ENCODE data around the gene PADI2. TPM values are rescaled to one million over a fixed set of nuclear protein-coding genes. Genes with fewer than 3 reads are reported as not detected.

PADI2 gene
- total RNA-seq, result 0.41 TPM

DNA sequence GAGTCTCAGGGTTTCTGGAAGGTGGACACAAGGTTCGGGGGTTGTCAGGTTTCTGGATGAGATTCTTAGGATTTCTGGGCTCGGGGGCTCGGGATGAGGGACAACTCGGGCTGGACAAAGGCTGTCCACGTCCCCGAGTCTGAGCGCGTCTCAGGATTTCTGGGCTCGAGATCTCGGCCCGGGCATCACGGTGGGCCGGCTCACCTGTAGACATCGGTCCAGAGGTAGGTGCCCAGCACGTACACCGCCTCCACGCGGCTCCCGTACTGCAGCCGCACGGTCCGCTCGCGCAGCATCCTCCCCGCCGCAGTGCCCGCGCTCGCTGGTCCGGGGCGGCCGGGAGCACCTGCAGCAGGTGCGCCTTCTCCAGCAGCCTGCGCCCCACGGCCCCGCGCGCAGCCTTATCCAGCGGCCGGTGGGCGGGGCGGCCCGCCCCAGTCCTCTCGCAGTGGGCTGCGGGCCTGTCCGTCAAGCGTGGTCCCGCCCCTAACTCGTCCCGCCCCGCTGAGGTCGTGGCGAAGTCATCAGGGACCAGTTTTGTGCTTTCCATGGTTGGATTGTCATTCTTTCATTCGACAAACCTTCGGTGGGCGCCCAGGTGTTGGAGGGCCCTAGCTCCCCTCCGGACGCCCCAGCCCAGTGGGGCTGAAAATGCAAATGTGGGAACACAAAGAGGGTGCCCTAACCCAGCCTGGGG is at the start of gene PADI2:
Gene PADI2 (minus strand): TSS at position 376 of the 697 bp plus-strand sequence. CDS start 80 bp downstream, at position 296.
- FAIRE-seq (no peak), DNase-seq (ENCODE audit: low spot score in 2 of 2) (peak; percentile 92 to 98)

GRCh38 chr1:17168091-17168876 is 49.0 kb upstream of the PADI2 start:
- DNase-seq (ENCODE audit: low spot score in 2 of 2) (no peak), FAIRE-seq (no peak)

GRCh38 chr1:17167786-17168090 is 48.5 kb upstream of the PADI2 start:
- DNase-seq (ENCODE audit: low spot score in 2 of 2) (no peak), FAIRE-seq (no peak)

GRCh38 chr1:17167041-17167785 is 48.0 kb upstream of the PADI2 start:
- DNase-seq (ENCODE audit: low spot score in 2 of 2), result no peak
- FAIRE-seq, result no peak

GRCh38 chr1:17165823-17166222 is 46.6 kb upstream of the PADI2 start:
- FAIRE-seq (no peak), DNase-seq (ENCODE audit: low spot score in 2 of 2) (no peak)

GRCh38 chr1:17163789-17164666 is 44.8 kb upstream of the PADI2 start:
- no peak for FAIRE-seq
- DNase-seq (ENCODE audit: low spot score in 2 of 2), result no peak

DNA sequence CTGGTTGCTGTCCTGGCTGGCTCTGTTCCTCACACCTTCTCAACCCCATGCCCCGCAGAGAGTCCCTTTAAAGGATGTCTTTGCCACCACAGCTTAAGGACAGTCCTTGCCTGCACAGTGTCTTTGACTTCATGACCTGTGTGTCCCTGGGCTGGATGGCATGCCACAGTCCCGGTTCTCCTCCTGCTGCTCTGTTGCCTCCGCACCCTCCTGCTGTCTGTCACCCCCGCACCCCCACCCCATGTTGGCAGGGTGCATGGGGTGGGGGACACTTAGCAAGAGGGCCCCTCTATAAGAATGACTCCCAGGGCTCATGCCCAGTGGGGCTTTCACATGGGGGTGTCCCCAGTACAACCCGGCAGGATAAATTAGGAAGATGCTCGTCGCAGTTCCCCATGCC is 44.1 kb upstream of the PADI2 start:
- no peak for DNase-seq (ENCODE audit: low spot score in 2 of 2)
- no peak for FAIRE-seq

- no peak for DNase-seq (ENCODE audit: low spot score in 2 of 2)
- no peak for FAIRE-seq
These were observed 43.7 kb upstream of the PADI2 start for GRCh38 chr1:17162941-17163340.

DNA sequence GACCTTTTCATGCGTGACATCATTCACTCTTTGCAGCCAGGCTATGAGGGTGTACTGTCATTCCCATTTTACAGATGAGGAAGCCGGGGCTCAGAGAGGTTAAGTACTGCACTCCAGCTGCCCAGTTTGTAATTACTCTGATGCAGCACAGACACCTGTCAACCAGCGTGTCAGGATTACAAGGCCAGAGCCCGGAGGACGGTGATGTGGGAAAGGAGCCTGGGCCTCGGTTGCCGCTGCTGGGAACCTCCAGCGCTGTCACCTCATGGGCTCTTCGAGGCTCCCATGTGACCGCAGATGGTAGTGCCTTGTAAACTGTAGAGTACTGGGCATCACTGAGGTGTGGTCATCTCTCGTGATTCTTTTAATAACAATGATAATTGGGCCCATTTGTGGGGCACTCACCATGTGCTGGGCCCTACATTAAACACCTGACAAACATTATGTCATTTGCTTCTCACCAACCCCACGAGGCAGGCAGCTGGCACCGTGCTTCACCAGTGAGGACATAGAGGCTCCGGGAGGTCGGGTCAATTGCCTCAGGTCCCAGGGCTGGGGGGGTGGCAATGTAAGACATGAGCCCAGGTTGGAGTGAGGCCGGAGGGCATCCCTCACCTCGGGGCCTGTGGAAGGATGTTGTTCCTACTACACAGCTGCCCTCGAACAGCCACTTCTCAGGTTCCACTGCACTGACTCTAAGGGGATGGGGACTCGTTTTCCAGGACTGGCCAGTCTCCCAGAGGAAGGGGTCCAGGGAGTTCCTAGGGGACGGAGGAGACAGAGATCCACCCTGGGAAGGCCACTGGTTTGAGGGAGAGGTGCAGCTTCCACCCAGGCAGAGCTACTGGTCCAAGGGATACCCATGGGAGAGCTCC is 42.9 kb upstream of the PADI2 start:
- no peak for DNase-seq (ENCODE audit: low spot score in 2 of 2)
- no peak for FAIRE-seq

DNA sequence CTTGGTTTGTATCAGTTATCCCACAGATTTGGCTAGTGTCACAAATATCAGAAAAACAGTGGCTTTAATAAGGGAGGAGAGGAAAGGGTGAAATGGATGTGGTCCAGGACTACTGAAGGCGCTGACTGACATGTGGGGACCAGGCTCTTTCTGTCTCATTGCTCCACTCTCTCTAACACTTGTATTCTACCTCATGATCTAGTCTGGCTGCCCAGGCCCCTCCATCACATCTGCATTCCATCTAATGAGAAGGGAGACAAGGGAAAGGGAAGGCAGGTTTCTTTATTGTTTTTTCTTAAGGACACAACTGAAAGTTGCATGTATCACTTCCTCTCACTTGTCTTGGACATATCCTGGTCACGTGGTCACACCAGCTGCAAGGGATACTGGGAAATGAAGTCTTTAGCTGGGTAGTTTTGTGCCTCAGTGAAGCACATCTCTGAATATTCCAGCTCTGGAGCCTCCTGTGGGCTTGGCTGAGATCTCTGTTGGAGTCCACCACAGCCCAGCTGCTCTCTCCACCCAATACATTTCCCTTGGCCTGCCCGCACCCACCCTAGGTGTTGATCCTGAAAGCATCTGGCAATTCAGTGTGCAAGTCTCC is 42.0 kb upstream of the PADI2 start:
- no peak for DNase-seq (ENCODE audit: low spot score in 2 of 2)
- no peak for FAIRE-seq

DNA sequence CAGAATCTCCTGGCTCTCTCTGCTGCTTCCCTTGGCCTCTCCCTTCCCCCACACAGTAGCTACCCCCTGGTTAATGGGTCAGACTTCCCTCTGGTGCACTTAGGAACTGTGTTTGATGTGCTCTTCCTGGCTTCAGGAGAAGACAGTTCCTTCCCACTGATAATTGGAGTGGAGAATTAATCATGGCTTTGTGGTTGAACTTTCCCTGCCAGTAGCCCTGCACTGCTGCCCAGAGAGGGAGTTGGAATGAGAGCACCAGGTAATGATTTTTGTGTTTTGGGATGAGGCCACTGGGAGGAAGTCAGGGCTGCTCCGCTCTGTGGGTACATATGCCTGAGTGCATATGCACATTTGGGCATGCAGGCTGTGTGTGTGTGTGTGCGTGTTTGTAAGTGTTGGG is 39.7 kb upstream of the PADI2 start:
- DNase-seq (ENCODE audit: low spot score in 2 of 2) (no peak), FAIRE-seq (no peak)

- FAIRE-seq, result no peak
- no peak for DNase-seq (ENCODE audit: low spot score in 2 of 2)
These were observed 36.9 kb upstream of the PADI2 start for GRCh38 chr1:17156108-17156507.

GRCh38 chr1:17155257-17155920 is 36.1 kb upstream of the PADI2 start:
- FAIRE-seq (no peak), DNase-seq (ENCODE audit: low spot score in 2 of 2) (no peak)

- no peak for FAIRE-seq
These were observed 30.5 kb upstream of the PADI2 start for GRCh38 chr1:17149771-17150170.

GRCh38 chr1:17148950-17149608 is 29.8 kb upstream of the PADI2 start:
- FAIRE-seq (no peak), DNase-seq (ENCODE audit: low spot score in 2 of 2) (no peak)

More at GRCh38 chr1:17149771-17150170, 30.5 kb upstream of the PADI2 start:
- no peak for DNase-seq (ENCODE audit: low spot score in 2 of 2)

GRCh38 chr1:17145648-17146047 is 26.4 kb upstream of the PADI2 start:
- no peak for DNase-seq (ENCODE audit: low spot score in 2 of 2)
- FAIRE-seq, result no peak

DNA sequence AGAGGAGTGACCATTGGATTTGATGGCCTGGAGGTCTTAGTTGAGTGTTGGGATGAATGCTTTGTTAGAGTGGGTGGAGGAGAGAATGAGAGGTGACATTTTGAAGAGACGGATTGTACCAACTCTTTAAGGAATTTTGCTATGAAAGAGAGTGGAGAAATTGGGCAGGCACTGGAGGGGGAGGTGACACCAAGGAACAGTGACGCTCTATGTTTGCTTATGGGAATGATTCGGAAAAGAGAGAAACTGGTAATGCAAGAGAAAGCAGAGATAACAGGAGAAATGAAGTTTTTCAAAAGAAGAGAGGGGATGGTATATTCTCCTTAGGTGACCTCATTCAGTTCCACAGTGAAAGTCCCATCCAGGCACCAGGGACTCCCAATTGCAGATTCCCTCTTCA is 24.5 kb upstream of the PADI2 start:
- FAIRE-seq, result no peak
- no peak for DNase-seq (ENCODE audit: low spot score in 2 of 2)
